SK-N-SH (cell line): ENCODE measurements around the gene CCNL1. TPM values are rescaled to one million over a fixed set of nuclear protein-coding genes. Genes with fewer than 3 reads are reported as not detected.

ENCODE experiments used
- CTCF ChIA-PET: fragments of 300-600, 350-600 bp; formaldehyde crosslinking; extraction: SDS; loops from one replicate; lab custom pipeline; 2021; lab: Yijun Ruan, JAX
- POLR2A ChIA-PET: fragments of 350-600 bp; sonication (Branson Sonifier 250); formaldehyde crosslinking; extraction: SDS; loops from one replicate; lab custom pipeline; 2020; ENCODE audit warnings: antibody characterized with exemption, inconsistent platforms; lab: Yijun Ruan, JAX
- DNase-seq: peaks from one replicate; pipeline ENCODE4 v3.0.0; 2012
- H2AFZ ChIP-seq: fragments of 200-600 bp; sonication (generic); 2 replicates; pipeline ENCODE4 v1.8.1; 2016; ENCODE audit warnings: antibody characterized with exemption, mild to moderate bottlenecking, low read depth
- H3F3A ChIP-seq: fragments of 200-600 bp; sonication (generic); replicated peaks from 2 replicates; pipeline ENCODE3; 2016; ENCODE audit warnings: antibody characterized with exemption, mild to moderate bottlenecking; ENCODE audit not compliant: insufficient read depth
- H3K27ac ChIP-seq, 2 experiments: fragments of 200-500 bp in 1 of 2; fragments of 200-600 bp in 1 of 2; sonication (Bioruptor generic) in 1 of 2; sonication (generic), shearing (Covaris generic) in 1 of 2; 2 replicates each; pipeline versions ENCODE4 v1.5.1 to v1.6.1; 2014 to 2016; ENCODE audit warnings: low read depth in 2 of 2, inconsistent platforms in 1 of 2, low read length in 1 of 2, mild to moderate bottlenecking in 1 of 2, mixed read lengths in 1 of 2
- H3K27me3 ChIP-seq: fragments of 200-600 bp; sonication (generic), shearing (Covaris generic); 2 replicates; pipeline ENCODE4 v1.6.1; 2016; ENCODE audit warnings: mixed run types; ENCODE audit not compliant: insufficient read depth
- H3K36me3 ChIP-seq, 2 experiments: fragments of 200-500 bp in 1 of 2; fragments of 200-600 bp in 1 of 2; sonication (Bioruptor generic) in 1 of 2; sonication (generic) in 1 of 2; replicated peaks in 1 of 2; 2 replicates each; pipeline versions ENCODE3 to v1.5.1; 2014 to 2016; ENCODE audit warnings: low read length in 1 of 2, mild to moderate bottlenecking in 1 of 2; ENCODE audit not compliant: insufficient read depth in 2 of 2, control insufficient read depth in 1 of 2
- H3K4me1 ChIP-seq, 2 experiments: fragments of 200-500 bp in 1 of 2; fragments of 200-600 bp in 1 of 2; sonication (Bioruptor generic) in 1 of 2; sonication (generic), shearing (Covaris generic) in 1 of 2; 2 replicates each; pipeline versions ENCODE4 v1.5.1 to v1.6.1; 2014 to 2016; ENCODE audit warnings: low read depth in 1 of 2, low read length in 1 of 2, mixed run types in 1 of 2; ENCODE audit not compliant: insufficient read depth in 2 of 2, control insufficient read depth in 1 of 2
- H3K4me2 ChIP-seq: fragments of 200-600 bp; sonication (generic), shearing (Covaris generic); 2 replicates; pipeline ENCODE4 v1.6.1; 2017; ENCODE audit warnings: mixed run types
- H3K4me3 ChIP-seq, 2 experiments: fragments of 200-500 bp in 1 of 2; fragments of 200-600 bp in 1 of 2; sonication (Bioruptor generic) in 1 of 2; sonication (generic), shearing (Covaris generic) in 1 of 2; 2 replicates each; pipeline versions ENCODE4 v1.5.1 to v1.8.1; 2014 to 2016; ENCODE audit warnings: low read depth in 2 of 2, inconsistent platforms in 1 of 2, low read length in 1 of 2, mild to moderate bottlenecking in 1 of 2, mixed read lengths in 1 of 2, moderate library complexity in 1 of 2
- H3K79me2 ChIP-seq: fragments of 200-600 bp; sonication (generic); 2 replicates; pipeline ENCODE4 v1.8.1; 2017; ENCODE audit warnings: mild to moderate bottlenecking; ENCODE audit not compliant: insufficient read depth
- H3K9ac ChIP-seq: fragments of 200-600 bp; sonication (generic); 2 replicates; pipeline ENCODE4 v1.6.1; 2017; ENCODE audit warnings: mixed run types
- H3K9me2 ChIP-seq: fragments of 200-600 bp; sonication (generic); 2 replicates; pipeline ENCODE4 v1.6.1; 2017; ENCODE audit warnings: mixed run types
- H3K9me3 ChIP-seq: fragments of 200-600 bp; sonication (generic); 2 replicates; pipeline ENCODE4 v1.6.1; 2017; ENCODE audit warnings: mixed run types, mild to moderate bottlenecking, moderate library complexity
- H4K20me1 ChIP-seq: fragments of 200-600 bp; sonication (generic); 2 replicates; pipeline ENCODE4 v1.6.1; 2017; ENCODE audit warnings: mild to moderate bottlenecking, mixed run types; ENCODE audit not compliant: insufficient read depth
- CTCF ChIP-seq: fragments of 200-600 bp; sonication (generic); IDR thresholded peaks from 2 replicates; pipeline ENCODE4 v1.6.1; 2017; ENCODE audit warnings: antibody characterized with exemption, mild to moderate bottlenecking, moderate library complexity
- FOSL2 ChIP-seq: IDR thresholded peaks from 2 replicates; pipeline ENCODE4 v1.4.0; 2012; ENCODE audit warnings: low read depth, mild to moderate bottlenecking, moderate library complexity, borderline replicate concordance
- GATA2 ChIP-seq: sonication (generic); formaldehyde crosslinking; IDR thresholded peaks from 2 replicates; pipeline ENCODE4 v1.5.0; 2020; ENCODE audit warnings: mild to moderate bottlenecking, missing genetic modification reagents
- JUND ChIP-seq: IDR thresholded peaks from 2 replicates; pipeline ENCODE4 v1.4.0; 2012
- MXI1 ChIP-seq: IDR thresholded peaks from 2 replicates; pipeline ENCODE4 v1.6.1; 2012; ENCODE audit warnings: mild to moderate bottlenecking, low read depth, low read length, improper control_type of control experiment
- PBX3 ChIP-seq: IDR thresholded peaks from 2 replicates; pipeline ENCODE4; 2012
- POLR2AphosphoS5 ChIP-seq: IDR thresholded peaks from 2 replicates; pipeline ENCODE4 v1.6.1; 2012; ENCODE audit warnings: low read depth, low read length
- RAD21 ChIP-seq: IDR thresholded peaks from 2 replicates; pipeline ENCODE4 v1.6.1; 2012; ENCODE audit warnings: mild to moderate bottlenecking, low read length
- RCOR1 ChIP-seq: fragments of 150-350 bp; IDR thresholded peaks from 2 replicates; pipeline ENCODE4 v1.6.1; 2017; ENCODE audit warnings: antibody characterized with exemption, low read length
- REST ChIP-seq: IDR thresholded peaks from 2 replicates; pipeline ENCODE4 v1.6.1; 2012; ENCODE audit warnings: mild to moderate bottlenecking, low read depth, low read length, moderate library complexity
- TAF1 ChIP-seq: IDR thresholded peaks from 2 replicates; pipeline ENCODE4 v1.6.1; 2012; ENCODE audit warnings: low read depth, mild to moderate bottlenecking, low read length, moderate library complexity, borderline replicate concordance
- TEAD4 ChIP-seq: IDR thresholded peaks from 2 replicates; pipeline ENCODE4 v1.4.0; 2012; ENCODE audit warnings: mild to moderate bottlenecking, borderline replicate concordance; ENCODE audit not compliant: insufficient read depth
- USF1 ChIP-seq: IDR thresholded peaks from 2 replicates; pipeline ENCODE4 v1.4.0; 2012; ENCODE audit warnings: low read depth, borderline replicate concordance
- USF2 ChIP-seq: fragments of 150-350 bp; IDR thresholded peaks from 2 replicates; pipeline ENCODE4 v1.6.1; 2017; ENCODE audit warnings: antibody characterized with exemption, low read length, low read depth, borderline replicate concordance
- WGBS: methylation state at CpG from one replicate; pipeline ENCODE4 v1.1.6; 2017; ENCODE audit warnings: low lambda C conversion rate; 5-methylcytosine and 5-hydroxymethylcytosine counted together
- polyA plus RNA-seq, 3 experiments: library from polyadenylated mRNA; depleted of rRNA; stranded (reverse); fragments of >200 nt; gene quantifications; 2 replicates each; pipeline ENCODE4 v1.2.3, GENCODE V29; 2012

Gene CCNL1
- polyA plus RNA-seq, 1 of the 3 experiments (the other 2 are of a cell fraction) = 99.8 TPM

GRCh38 chr3:157155591-157155990, 4.4 kb downstream of the CCNL1 start (continued):
- TF ChIP-seq REST = no peak

GRCh38 chr3:157154563-157155330, 5.2 kb downstream of the CCNL1 start:
- DNase-seq = no peak
- no peak for TF ChIP-seq RAD21
- no peak for TF ChIP-seq MXI1
- no peak for TF ChIP-seq TAF1
- no peak for TF ChIP-seq CTCF
- TF ChIP-seq FOSL2 = no peak
- no peak for TF ChIP-seq POLR2AphosphoS5
- no peak for TF ChIP-seq TEAD4
- no peak for TF ChIP-seq RCOR1
- TF ChIP-seq USF2 = no peak
- TF ChIP-seq PBX3 = no peak
- TF ChIP-seq JUND = no peak
- TF ChIP-seq GATA2 (CRISPR knock-in tag) = no peak
- no peak for TF ChIP-seq USF1
- Histone ChIP-seq H4K20me1 (peaks cover 71% of the 10 kb centered on the region), H3K4me2 (peak overlapping the region; percentile 78), H3K79me2 (peaks cover 100% of the 10 kb centered on the region), H3K4me3 (peak overlapping the region; percentile 74 to 98; a peak in 2 of 4 replicates), H3K9ac (peak overlapping the region; percentile 5; the same call in 1 of the 2 replicates), H3K9me2 (no peaks in the 10 kb centered on the region), H3K4me1 (peaks cover 35 to 40% of the 10 kb centered on the region in 2 experiments), H3F3A (peaks cover 23% of the 10 kb centered on the region), H3K27ac (no peak overlapping the region; a peak in 1 of 4 replicates), H3K27me3 (no peaks in the 10 kb centered on the region), H3K36me3 (peaks cover 90 to 92% of the 10 kb centered on the region in 2 experiments), H3K9me3 (no peaks in the 10 kb centered on the region), H2AFZ (no peak overlapping the region)
- WGBS = 54% methylated on average over 6 of the region's 6 CpGs
- ChIA-PET POLR2A (interaction anchor here (0.6 to 1.5 kb wide), 2 partner anchors 20 to 26 kb away, joined by 3 to 5 read pairs; no protein-coding TSS in a partner anchor), CTCF (interaction anchor here (0.9 to 3.7 kb wide), 3 partner anchors 11 to 17 kb away, joined by 3 to 24 read pairs (median 3); no protein-coding TSS in a partner anchor)
